A172 (cell line): Measurements from ENCODE around the gene C1QTNF4. TPM values are rescaled to one million over a fixed set of nuclear protein-coding genes. Genes with fewer than 3 reads are reported as not detected.

Experiments used
- DNase-seq: peaks from one replicate; pipeline ENCODE4 v3.0.0-alpha.2; 2015; ENCODE audit warnings: low spot score
- total RNA-seq: library from RNA; depleted of rRNA; stranded (reverse); fragments of >200 nt; shearing (Covaris generic); gene quantifications from 2 replicates; pipeline ENCODE4 v1.2.3, GENCODE V29; 2014

The C1QTNF4 gene
- total RNA-seq, 1 experiment from 2014 or later, result not detected

DNA sequence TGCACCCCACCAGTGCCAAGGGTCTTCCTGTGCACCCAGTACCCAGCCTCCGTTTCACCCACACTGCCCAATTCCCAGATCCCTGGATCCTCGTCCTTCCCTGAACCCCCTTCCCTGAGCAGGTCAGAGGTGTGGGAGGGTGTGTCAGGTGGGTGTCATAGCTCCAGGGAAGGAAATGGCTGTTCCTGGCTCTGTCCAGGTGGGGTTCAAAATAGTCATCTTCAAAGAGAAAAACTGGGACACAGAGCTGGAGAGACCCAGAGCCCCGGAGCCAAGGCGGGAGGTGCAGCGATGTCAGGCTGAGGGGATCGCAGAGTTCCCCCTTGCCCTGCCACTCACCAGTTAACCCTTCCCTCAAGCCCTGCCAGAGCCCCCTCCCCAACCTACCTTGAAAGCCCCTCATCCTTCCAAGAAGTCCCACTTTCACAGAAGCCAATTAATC, 698 bp downstream of the C1QTNF4 start:
- no peak for DNase-seq

DNA sequence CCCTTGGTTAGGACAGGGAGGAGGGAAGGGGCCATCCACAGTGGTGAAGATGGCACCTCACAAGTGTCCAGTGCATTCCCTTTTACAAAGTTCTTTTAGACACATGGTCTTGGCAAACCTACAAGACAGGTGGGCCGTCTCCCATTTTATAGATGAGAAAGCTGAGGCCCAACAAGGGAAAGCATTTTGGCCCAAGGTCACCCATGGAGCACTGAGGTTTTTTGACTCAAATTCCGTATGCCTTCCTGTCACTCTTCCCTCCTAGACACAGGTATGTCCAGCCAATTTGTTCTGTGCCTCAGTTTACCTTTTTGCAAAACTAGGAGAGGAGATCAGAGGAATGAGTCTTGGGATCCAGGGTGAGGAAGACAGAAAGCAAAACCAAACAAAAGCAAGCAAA, 1.2 kb downstream of the C1QTNF4 start:
- DNase-seq, result no peak

DNA sequence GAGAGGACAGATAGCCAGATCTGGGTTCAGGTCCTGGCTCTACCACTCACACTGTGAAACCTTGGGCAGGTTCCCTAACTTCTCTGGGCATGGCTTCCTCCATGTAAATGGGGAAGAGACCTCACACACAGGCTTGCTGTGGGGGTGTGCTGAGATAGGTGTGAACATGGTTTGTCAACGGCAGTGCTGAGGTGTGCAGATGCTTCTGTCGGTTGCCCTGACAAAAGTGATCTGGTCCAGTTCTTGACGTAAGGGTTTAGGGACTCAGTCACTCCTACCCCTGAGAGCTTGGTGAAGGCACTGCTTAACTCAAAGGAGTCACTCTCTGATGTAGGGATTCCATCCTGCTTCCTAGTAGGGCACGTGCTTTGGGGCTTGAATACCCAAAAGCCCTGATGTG, 2.0 kb downstream of the C1QTNF4 start:
- DNase-seq, result no peak

DNA sequence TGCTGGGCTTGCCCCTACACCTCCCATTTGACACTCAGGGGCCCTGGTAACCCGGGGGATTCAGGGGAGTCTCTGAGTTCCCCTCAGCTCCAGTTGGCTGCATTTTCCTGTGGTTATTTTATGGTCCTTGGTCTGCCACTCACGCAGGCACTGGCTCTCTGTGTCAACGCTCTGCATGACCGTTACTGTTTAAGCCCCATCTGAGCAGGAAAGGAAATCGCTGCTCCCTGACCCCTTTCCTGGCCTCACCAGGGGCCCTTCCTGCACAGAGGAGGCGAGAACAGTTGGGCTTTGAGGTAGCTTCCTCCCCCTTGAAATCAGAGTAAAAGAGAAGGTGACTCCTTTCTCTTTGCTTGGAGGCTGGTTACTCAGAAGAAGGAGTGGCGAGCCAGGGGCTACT, 2.4 kb downstream of the C1QTNF4 start:
- no peak for DNase-seq

DNA sequence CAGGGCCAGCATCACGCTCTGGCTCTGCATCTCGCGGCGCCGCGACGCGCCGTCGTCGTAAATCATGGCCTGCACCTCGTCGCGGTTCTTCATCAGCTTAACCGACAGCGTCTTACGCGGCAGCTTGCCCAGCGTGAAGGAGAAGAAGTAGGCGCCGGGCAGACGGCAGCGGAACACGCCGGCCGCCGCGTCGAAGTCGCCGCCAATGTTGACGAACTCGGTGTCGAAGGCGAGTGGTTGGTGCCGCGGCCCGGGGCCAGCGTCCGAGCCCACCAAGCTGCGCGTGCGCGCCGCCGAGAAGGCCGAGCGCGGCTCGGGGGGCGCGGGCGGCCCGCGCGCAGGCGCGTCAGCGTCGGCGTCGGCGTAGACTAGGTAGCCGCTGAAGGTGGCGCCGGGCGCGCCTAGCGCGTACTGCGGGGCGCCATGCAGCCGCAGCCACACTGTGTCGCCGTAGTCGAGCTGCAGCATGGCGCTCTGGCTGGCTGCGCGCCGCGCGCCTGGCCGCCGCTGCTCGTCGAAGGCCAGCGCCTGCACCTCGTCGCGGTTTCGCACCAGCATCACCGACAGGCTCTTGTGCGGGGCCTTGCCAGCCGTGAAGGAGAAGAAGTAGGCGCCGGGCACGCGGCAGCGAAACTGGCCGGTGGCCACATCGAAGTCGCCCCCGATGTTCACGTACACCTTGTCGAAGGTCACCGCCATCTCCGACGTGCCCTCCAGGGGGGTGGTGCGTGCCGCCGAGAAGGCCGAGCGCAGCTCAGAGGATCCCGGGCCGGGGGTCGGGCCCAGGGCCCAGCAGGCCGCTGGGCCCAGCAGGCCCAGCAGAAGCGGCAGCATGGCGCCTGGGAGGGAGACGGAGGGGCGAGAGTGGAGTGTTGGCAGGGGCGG, 4.0 kb downstream of the C1QTNF4 start:
- DNase-seq, result no peak

DNA sequence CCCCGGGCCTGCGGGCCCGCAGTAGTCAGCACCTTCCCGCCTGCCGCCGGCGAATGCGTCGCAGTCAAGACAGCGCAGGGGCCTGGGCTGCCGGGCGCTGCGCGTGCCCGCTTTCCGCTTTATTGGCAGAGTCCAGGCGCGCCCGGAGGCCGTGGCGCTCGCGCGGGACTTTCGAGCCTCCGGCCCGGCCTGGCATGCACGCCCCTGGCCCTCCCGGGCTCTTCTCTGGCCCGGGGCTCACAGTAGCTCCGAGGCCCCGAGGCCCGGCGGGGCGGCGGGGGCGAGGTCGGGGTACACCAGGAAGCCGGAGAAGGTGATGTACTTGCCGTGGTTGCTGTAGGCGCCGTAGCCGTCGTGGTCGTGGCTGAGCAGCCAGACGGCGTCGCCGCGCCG, 4.6 kb downstream of the C1QTNF4 start:
- DNase-seq, result no peak

DNA sequence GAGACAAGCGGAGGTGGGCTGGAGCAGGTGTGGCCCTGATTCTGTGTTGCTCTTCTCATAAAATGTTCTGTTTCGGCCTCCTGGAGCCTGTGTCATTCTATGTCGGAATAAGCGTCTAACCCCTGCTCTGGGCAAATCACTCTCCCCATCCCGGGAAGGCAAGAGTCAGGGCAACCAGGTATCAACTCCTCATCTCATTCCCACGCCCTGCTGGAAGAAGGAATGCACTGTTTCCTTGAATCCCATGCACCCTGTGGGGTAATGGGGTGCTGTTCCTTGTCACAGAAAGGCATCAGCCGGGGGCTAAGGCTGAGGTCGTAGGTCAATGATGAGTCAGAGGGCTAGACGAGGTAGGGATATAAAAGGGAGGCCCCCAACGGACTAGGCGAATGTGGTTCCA, 5.1 kb downstream of the C1QTNF4 start:
- no peak for DNase-seq

DNA sequence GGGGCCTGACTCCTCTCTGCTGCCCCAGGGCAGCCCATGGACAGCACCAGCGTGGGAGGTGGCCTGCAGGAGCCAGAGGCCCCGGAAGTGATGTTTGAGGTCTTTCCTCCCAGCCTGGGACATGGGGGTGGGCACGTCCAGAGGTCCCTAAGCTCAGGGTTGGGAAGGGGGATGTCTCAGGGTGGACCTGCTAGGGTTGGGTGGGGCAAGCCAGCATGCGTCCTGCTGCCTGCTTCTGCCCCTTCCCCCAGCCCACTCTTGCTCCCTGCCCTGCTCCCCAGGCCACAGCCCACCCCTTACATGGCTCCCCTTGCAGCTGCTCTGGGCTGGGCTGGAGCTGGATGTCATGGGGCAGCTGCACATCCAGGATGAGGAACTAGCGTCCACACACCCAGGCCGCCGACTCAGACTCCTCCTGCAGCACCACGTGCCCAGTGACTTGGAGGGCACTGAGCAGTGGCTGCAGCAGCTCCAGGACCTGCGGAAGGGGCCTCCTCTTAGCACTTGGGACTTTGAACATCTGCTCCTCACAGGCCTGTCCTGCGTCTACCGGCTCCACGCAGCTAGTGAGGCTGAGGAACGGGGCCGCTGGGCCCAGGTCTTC, 6.4 kb downstream of the C1QTNF4 start:
- DNase-seq, result no peak

DNA sequence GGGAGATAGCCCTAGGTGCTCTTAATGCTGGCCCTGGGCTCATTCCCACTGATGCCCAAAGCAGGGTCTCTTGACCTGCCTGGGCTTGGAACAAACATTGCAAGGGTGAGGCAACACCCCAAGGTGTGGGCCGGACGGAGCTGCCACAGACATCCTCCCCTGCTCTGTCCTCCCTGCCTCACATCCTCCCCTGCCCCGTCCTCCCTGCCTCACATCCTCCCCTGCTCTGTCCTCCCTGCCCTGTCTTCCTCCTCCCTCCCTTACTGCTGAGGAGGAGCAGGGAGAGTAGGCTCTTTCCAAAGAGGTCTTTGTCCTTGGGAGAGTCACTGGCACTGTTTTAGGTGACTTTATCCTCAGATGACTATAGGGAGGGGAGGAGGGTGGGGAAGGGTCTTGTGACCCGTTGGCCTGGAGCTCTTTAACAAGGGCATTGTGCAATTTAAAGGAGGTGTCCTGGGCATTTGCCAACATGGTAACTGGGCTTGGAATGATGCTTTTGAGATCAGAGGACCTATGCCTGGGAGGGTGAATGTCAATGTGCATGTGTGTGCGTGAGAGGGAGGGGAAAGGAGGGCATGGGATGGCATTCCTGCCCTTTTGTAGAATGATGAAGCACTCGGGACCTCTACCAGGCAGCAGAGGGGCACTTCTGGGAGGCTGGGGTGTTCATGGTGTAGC, 7.0 kb downstream of the C1QTNF4 start:
- DNase-seq, result no peak

DNA sequence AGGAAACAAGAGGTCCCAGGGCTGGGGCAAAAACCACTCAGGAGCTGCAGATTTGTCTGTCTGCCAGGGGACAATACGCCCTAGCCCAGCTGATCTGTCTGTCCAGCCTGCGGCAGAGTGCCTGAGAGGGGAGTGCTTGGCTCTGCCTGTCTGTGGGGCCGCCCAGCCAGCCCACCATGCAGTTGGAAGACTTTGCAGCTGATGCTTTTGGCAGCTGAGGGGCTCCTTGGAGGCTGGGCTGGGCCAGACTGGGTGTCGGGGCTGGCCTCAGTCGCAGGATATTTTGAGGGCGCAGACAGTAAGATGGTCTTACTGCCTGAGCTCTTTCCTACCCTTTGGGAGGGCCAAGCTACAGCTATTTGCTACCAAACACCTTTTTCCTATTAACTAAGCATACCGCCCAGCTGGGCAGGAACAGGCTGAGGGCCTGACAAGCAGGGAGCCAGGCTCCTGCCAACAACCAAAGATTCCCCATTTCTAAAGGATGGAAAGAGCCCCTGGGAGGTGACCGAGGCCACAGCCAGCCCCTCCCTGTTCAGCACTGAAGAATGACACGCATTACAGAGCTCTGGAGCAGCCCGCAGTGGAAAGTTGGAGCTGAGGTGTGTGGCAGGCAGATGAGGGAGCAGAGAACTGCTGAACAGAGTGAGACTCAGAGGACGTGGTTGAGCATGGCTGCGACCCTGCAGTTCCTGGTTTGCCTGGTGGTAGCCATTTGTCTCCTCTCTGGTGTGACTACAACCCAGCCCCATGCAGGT, 7.9 kb downstream of the C1QTNF4 start, which contains the start of gene FAM180B:
Gene FAM180B (plus strand): TSS at position 581 of the 758 bp plus-strand sequence. CDS start 91 bp downstream, at position 672.
- no peak for DNase-seq

DNA sequence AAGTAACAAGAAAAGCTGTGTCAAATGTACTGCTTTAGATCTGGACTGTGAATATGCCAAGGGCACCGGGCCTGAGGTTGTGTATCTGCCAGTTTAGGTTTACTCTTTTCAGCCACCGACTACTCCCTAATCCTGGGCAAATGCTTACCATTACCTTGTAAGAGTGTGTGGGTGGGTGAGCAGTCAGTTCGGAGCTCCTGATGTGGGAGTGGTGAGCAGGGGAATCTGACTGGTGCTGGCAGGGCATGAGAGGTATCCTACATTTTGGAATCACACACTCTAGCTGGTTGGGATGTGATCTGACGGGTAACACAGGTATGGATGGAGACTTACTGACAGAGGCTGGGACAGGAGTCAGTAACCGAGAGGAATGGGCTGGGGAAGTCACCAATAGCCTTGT, 10.4 kb downstream of the C1QTNF4 start:
- no peak for DNase-seq

DNA sequence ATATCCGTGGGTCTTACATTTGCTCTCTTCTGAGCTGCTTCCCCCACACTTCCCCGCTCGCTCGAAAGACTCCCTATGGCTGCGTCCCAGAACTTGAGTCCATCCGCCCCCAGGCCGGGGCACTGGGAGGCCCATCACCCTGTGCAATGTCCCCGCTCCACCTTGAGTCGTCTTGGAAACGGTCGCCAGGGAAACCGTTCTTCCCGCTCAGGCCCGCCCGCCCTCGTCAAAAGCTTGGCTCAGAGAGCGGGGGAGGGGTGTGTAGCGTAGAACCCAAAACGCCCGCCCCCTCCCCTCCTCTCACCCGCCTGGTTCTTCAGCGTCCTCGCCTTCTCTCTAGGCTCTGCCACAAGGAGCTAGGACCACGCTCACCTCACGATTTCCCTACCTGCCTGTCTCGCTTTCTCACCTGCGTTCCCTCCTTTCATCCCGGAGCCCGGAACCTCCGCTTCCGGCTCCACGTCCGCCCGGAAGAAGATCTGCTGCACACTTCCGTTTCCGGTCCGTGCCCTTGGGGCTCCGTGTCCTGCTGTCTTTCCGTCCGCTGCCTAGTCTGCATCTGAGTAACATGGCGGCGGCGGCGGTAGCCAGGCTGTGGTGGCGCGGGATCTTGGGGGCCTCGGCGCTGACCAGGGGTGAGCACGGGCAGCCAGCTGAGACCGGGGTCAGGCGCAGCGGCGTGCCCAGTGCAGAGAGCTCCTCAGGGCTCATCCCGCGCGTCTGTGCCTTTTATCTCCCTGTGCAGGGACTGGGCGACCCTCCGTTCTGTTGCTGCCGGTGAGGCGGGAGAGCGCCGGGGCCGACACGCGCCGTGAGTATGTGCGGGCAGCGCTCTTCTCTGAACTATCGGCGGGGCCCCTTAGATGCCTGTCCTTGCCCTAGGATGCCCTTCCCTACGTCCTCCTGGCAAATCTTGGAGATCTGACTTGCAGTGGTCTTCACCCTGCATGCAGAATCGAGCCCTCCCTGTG, 15.4 kb downstream of the C1QTNF4 start, which contains the start of the genes KBTBD4 and NDUFS3:
Gene KBTBD4 (minus strand): TSS at position 447 of the 971 bp plus-strand sequence. CDS start 19 bp downstream, at position 428.
Gene NDUFS3 (plus strand): TSS at position 551 of the 971 bp plus-strand sequence. CDS start 18 bp downstream, at position 569.
- DNase-seq, result peak; percentile 77

DNA sequence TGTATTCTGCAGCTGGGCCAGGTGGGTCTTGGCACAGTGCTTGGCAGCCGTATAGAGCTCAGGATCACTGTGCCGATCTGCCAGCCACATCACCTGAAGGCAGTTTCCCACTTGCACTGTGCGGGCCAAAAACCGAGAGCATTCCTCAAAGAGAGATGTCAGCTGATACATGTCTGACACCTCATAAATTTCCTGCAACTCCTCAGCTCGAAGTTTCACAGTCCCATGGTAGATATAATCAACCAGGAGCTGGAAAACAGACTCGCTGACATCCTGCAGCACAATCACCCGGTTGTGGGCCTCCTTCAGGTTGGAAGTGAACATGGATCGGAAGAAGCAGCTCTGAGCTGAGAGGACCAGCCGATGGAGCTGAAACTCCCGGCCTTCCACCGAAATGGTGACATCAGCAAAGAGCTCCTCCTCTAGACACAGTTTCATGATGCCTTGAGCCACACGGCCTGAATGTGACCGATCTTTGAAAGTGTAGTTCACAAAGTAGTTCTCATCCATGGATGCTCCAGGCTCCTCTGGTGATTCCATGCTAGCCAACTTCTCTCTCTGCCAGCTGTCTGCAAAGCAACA, 16.7 kb downstream of the C1QTNF4 start:
- no peak for DNase-seq

DNA sequence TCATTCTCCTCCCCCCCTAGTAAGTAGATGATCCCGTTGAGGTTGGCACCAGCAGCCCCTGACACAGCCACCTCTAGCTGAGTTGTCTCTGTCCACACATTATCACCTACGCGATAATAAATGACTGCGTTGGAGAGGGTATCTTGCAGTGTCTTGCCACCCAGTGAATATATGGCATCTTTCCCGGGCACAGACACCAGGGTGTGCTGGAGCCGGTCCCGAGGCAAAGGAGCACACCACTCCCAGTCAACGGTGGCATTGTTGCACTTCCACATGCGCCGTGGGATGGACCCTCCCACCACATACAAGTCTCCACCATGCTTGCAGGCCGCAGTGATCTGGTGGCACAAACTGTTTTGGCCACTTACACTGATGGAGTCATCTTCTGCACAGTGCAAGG, 20.9 kb downstream of the C1QTNF4 start:
- no peak for DNase-seq

DNA sequence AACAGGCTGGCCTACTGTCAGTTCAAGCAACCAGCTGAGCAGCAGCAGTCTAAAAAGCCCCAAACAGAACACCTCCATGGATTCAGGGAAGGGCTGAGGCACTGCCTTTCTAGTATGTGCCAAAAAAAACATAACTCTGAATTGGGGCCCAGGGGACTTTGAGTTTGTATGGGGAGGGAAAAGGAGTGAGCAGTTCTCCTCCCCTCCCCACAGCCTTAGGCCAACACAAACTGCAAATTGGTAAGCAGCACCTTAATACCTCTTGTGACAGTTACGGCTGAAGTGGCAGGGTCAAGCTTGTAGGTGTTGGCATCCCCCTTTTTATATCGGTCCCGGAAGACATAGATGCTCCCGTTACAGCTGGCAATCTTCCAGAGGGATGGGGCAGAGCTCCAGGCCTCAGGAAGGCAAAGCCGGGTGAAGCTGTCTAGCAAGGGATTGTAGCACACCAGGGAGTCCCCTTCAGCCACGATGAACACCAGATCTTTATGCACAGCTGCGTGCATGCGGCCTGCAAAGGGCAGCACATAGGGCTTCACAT, 21.4 kb downstream of the C1QTNF4 start:
- DNase-seq, result no peak

DNA sequence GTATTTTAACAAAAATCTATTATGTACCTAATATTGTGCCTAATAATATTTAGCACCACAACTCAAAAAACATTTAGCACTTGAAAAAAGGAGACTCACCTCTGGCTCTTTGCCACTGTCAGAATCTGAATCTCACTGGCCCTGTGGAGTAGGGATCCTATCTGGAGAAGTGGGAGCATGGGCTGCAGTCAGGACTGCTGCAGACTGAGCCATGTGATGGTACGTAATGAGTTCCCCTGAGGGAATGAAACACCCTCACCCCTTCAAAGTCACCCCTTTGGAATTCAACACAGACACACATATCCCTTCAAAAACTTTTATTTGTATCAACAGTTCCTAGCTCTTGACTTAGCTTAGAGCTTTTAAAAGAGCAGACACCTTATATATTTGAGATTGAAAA, 22.3 kb downstream of the C1QTNF4 start:
- DNase-seq, result peak; percentile 48

DNA sequence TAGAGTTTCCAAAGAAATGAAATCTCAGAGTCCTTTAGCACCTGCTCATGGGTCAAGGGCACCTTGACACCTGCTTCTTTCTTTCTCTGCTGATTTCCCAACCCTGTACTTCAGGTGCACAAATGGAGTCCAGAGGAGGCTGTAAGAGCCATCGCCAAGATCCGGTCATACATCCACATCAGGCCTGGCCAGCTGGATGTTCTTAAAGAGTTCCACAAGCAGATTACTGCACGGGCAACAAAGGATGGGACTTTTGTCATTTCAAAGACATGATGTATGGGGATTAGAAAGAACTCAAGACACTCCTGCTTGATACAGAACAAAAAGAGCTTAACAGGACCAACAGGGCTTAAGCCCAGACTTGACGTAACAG, 22.9 kb downstream of the C1QTNF4 start:
- DNase-seq, result no peak

DNA sequence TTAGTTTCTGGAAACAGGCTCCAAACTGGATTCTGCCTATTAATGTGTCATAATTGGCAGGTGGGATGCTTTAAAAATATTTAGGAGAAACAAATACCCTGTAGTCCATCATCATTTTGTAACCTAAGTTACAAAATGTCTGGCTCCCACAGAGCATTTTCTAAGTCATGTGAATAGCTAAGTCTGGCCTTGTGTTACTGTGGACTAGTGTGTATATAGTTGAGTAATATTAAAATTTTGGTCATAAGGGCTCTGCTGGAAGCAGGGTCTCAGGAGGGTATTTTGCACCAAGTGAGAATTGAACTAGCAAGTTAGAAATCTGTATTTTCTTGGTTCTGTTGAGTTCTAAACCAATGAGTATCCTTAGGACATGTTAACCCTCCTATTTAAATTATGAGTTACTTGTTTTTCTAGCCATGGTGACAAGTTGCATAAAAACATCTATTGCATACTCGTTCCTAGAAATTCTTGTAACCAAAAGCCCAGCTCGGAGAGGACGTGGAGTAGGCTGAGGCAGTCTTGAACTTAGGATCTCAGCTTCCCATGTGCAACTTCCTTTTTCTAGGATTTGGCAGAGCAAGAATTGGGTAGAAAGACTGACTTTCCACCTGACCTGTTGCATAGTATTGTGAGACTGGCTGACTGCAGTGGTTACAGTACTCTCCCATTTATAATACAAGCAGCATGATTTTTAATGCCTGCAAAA, 23.4 kb downstream of the C1QTNF4 start:
- no peak for DNase-seq

DNA sequence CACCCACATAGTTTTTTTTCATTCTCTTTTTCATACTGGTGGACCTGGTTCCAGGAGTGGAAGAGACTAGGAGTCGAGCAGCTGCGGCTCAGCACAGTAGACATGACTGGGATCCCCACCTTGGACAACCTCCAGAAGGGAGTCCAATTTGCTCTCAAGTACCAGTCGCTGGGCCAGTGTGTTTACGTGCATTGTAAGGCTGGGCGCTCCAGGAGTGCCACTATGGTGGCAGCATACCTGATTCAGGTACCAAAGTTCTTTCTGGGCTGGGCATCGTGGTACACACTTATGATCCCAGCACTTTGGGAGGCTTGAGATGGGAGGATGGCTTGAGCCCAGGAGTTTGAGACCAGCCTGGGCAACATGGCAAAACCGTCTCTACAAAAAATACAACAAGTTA, 24.6 kb downstream of the C1QTNF4 start:
- DNase-seq, result no peak
